ENCODE data around the gene POU5F1.

- TF ChIP-seq CTCF (IDR thresholded peaks at IDR 0.05; ENCODE audit: poor library complexity, severe bottlenecking) (no peak), EZH2 (IDR thresholded peaks at IDR 0.05; ENCODE audit: borderline replicate concordance, insufficient read depth, low read length, poor library complexity, severe bottlenecking) (no peak), REST (IDR thresholded peaks at IDR 0.05; ENCODE audit: borderline replicate concordance) (no peak), POLR2AphosphoS5 (IDR thresholded peaks at IDR 0.05) (no peak), EP300 (conservative IDR thresholded peaks at IDR 0.05; ENCODE audit: poor library complexity, severe bottlenecking) (no peak), RAD21 (conservative IDR thresholded peaks at IDR 0.05) (no peak), SMC3 (conservative IDR thresholded peaks at IDR 0.05; ENCODE audit: poor library complexity) (no peak), MXI1 (conservative IDR thresholded peaks at IDR 0.05; ENCODE audit: poor library complexity, severe bottlenecking) (no peak)
Measured at GRCh38 chr6:31144970-31145340, 25.5 kb downstream of the POU5F1 start.

All from neural cell (in vitro differentiated cells).